Neural cell (in vitro differentiated cells): Measurements from ENCODE around the gene PUM2. TPM values are rescaled to one million over a fixed set of nuclear protein-coding genes. Genes with fewer than 3 reads are reported as not detected.

ENCODE experiments used
- H2AFZ ChIP-seq: fragments of 200-600, 300-800 bp; sonication (generic), shearing (Covaris generic); 2 replicates; pipeline ENCODE4 v1.6.0; 2014; ENCODE audit warnings: low read depth, mild to moderate bottlenecking, antibody characterized with exemption, low read length, moderate library complexity
- H3F3A ChIP-seq: fragments of 200-600 bp; shearing (Covaris generic); 2 replicates; pipeline ENCODE4 v1.6.1; 2016; ENCODE audit warnings: mild to moderate bottlenecking, moderate library complexity, mixed read lengths, antibody characterized with exemption, low read length; ENCODE audit not compliant: insufficient read depth, poor library complexity, severe bottlenecking
- H3K27ac ChIP-seq: fragments of 200-600, 300-800 bp; sonication (generic), shearing (Covaris generic); 2 replicates; pipeline ENCODE4 v1.5.1; 2014; ENCODE audit warnings: mild to moderate bottlenecking, low read length, moderate library complexity
- H3K27me3 ChIP-seq: fragments of 300-800, 200-600 bp; sonication (generic), shearing (Covaris generic); 2 replicates; pipeline ENCODE4 v1.6.0; 2014; ENCODE audit warnings: mild to moderate bottlenecking, low read depth, low read length, moderate library complexity; ENCODE audit not compliant: insufficient read depth
- H3K36me3 ChIP-seq: fragments of 300-800, 200-600 bp; sonication (generic), shearing (Covaris generic); 2 replicates; pipeline ENCODE4 v1.5.1; 2014; ENCODE audit warnings: mild to moderate bottlenecking, antibody characterized with exemption, low read length, moderate library complexity; ENCODE audit not compliant: insufficient read depth
- H3K4me2 ChIP-seq: fragments of 300-800, 200-600 bp; sonication (generic), shearing (Covaris generic); 2 replicates; pipeline ENCODE4 v1.6.0; 2014; ENCODE audit warnings: mild to moderate bottlenecking, low read length
- H3K4me3 ChIP-seq: fragments of 300-800, 200-600 bp; sonication (generic), shearing (Covaris generic); 2 replicates; pipeline ENCODE4 v1.5.1; 2014; ENCODE audit warnings: mild to moderate bottlenecking, low read length, moderate library complexity
- H3K79me2 ChIP-seq: fragments of 200-600 bp; shearing (Covaris generic); replicated peaks from 2 replicates; pipeline ENCODE4 v1.6.0; 2014; ENCODE audit warnings: mild to moderate bottlenecking, low read length, moderate library complexity; ENCODE audit not compliant: insufficient read depth
- H3K9ac ChIP-seq: fragments of 300-800, 200-600 bp; sonication (generic), shearing (Covaris generic); 2 replicates; pipeline ENCODE4 v1.6.1; 2016; ENCODE audit warnings: mild to moderate bottlenecking, low read length, mixed read lengths
- H3K9me2 ChIP-seq: fragments of 200-600 bp; shearing (Covaris generic); 2 replicates; pipeline ENCODE4 v1.6.1; 2016; ENCODE audit warnings: mild to moderate bottlenecking, low read length, mixed read lengths; ENCODE audit not compliant: insufficient read depth
- H3K9me3 ChIP-seq: fragments of 200-600, 300-800 bp; sonication (generic), shearing (Covaris generic); 2 replicates; pipeline ENCODE4 v1.6.1; 2016; ENCODE audit warnings: mild to moderate bottlenecking, mixed run types, low read length, moderate library complexity, mixed read lengths
- H4K20me1 ChIP-seq: fragments of 200-600 bp; shearing (Covaris generic); 2 replicates; pipeline ENCODE4 v1.6.1; 2016; ENCODE audit warnings: mild to moderate bottlenecking, mixed run types; ENCODE audit not compliant: insufficient read depth
- EP300 ChIP-seq: fragments of 450-650 bp; conservative IDR thresholded peaks from 2 replicates; pipeline ENCODE4 v1.6.1; 2014; ENCODE audit warnings: antibody characterized with exemption, mild to moderate bottlenecking, moderate library complexity; ENCODE audit not compliant: poor library complexity, severe bottlenecking
- EZH2 ChIP-seq: fragments of 200-600, 300-800 bp; shearing (Covaris generic), sonication (generic); IDR thresholded peaks from 2 replicates; pipeline ENCODE4 v1.6.1; 2014; ENCODE audit warnings: antibody characterized with exemption, low read length, borderline replicate concordance, mild to moderate bottlenecking; ENCODE audit not compliant: insufficient read depth, poor library complexity, severe bottlenecking
- MXI1 ChIP-seq: fragments of 450-650 bp; conservative IDR thresholded peaks from 2 replicates; pipeline ENCODE4 v1.6.1; 2014; ENCODE audit warnings: antibody characterized with exemption, mild to moderate bottlenecking; ENCODE audit not compliant: poor library complexity, severe bottlenecking
- POLR2AphosphoS5 ChIP-seq: IDR thresholded peaks from 2 replicates; pipeline ENCODE4 v1.6.1; 2012
- RAD21 ChIP-seq: fragments of 450-650 bp; conservative IDR thresholded peaks from 2 replicates; pipeline ENCODE4 v1.6.1; 2014; ENCODE audit warnings: antibody characterized with exemption, mild to moderate bottlenecking, moderate library complexity
- SMC3 ChIP-seq: fragments of 450-650 bp; conservative IDR thresholded peaks from 2 replicates; pipeline ENCODE4 v1.6.1; 2014; ENCODE audit warnings: antibody characterized with exemption, mild to moderate bottlenecking, moderate library complexity; ENCODE audit not compliant: poor library complexity
- TAF1 ChIP-seq: IDR thresholded peaks from 2 replicates; pipeline ENCODE4 v1.6.1; 2012; ENCODE audit warnings: low read depth
- polyA plus RNA-seq: library from polyadenylated mRNA; depleted of rRNA; stranded (reverse); fragments of >200 nt; gene quantifications from 2 replicates; pipeline ENCODE4 v1.2.3, GENCODE V29; 2014
- TF ChIP-seq, protein P1 (sequence below): IDR thresholded peaks from 2 replicates; pipeline ENCODE4 v1.6.1; 2012; ENCODE audit warnings: borderline replicate concordance
- TF ChIP-seq, protein P2 (sequence below): fragments of 450-650 bp; IDR thresholded peaks from 2 replicates; pipeline ENCODE4 v1.5.1; 2014; ENCODE audit warnings: antibody characterized with exemption, mild to moderate bottlenecking, moderate library complexity; ENCODE audit not compliant: poor library complexity, severe bottlenecking

PUM2 gene
- polyA plus RNA-seq, 1 donor from 2014 or later: 37.0 TPM

DNA sequence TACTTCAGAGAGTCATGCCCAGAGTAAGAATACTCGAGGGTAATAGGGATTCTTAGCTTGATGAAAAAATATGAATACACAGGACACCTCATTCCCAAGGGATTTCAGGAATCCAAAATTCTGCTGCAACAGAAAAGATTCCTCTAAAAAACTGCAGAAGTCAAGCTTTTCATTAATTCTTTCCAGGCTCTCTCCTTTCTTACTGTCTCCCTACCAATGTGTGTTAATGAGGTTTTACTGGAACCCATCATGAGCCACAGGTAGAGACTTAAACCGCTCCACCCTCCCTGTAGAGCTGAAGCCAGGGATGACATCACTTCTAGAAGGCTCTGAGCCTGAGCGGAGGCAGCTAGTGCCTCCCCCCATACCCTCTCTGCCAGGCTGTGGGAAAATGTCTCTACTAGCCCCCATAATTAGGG lies 129.1 kb downstream of the PUM2 start:
- H3K27ac ChIP-seq: no peak overlapping the region
- no peaks in the 10 kb centered on the region for H3K36me3 ChIP-seq
- no peaks in the 10 kb centered on the region for H4K20me1 ChIP-seq
- no peak overlapping the region for H3K4me3 ChIP-seq
- TF ChIP-seq POLR2AphosphoS5: no peak
- TF ChIP-seq RAD21: no peak
- no peaks in the 10 kb centered on the region for H3K9me2 ChIP-seq
- no peak overlapping the region for H3K4me2 ChIP-seq
- no peak overlapping the region for H3K9ac ChIP-seq
- H3K27me3 ChIP-seq: peaks cover 3% of the 10 kb centered on the region
- no peak overlapping the region for H2AFZ ChIP-seq
- H3K9me3 ChIP-seq: no peaks in the 10 kb centered on the region
- no peaks in the 10 kb centered on the region for H3K79me2 ChIP-seq
- H3F3A ChIP-seq: no peaks in the 10 kb centered on the region

DNA sequence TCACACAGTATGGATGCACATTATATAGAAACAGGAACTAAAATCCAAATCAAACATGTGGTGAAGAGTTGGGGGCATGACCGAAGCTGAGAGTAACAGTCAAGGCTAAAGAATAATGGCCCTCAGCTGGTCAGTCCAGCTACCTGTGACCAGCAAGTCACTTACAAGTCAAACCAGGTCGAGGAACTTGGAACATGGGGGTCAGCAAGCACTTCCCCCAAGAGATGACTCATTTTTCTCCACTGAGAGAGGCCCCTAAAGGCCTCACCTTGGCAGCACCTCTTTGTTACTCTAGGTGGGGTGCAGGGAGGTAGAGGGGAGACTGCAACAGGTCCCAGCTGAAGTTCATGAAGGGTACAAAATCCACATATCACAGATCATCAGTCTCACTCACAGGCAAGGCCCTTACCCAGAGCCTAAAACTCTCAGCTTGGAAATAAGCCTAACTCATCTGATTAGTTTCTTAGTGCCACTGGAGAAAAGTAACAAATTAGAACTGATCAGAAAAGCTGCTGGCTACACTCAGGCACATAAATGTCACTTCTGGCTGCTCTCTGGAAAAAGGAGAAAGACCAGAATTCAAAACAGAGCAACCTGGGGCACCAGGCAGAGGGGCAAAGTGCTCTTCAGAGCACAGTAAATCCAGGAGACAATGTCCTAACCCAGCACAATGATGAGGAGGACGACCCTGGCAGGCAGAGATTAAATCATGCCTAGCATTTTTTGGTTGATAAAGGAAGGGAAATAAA lies 129.7 kb downstream of the PUM2 start:
- Histone ChIP-seq H4K20me1 (no peaks in the 10 kb centered on the region), H3K27me3 (peaks cover 3% of the 10 kb centered on the region), H3K9me2 (no peaks in the 10 kb centered on the region), H3F3A (no peaks in the 10 kb centered on the region), H3K4me2 (no peak overlapping the region), H3K9me3 (no peaks in the 10 kb centered on the region), H3K9ac (no peak overlapping the region), H3K4me3 (no peak overlapping the region), H3K36me3 (no peaks in the 10 kb centered on the region), H2AFZ (no peak overlapping the region), H3K27ac (no peak overlapping the region), H3K79me2 (no peaks in the 10 kb centered on the region)
- TF ChIP-seq SMC3 (no peak), TAF1 (no peak), EP300 (no peak), RAD21 (no peak), MXI1 (no peak), EZH2 (no peak), POLR2AphosphoS5 (no peak)
- TF ChIP-seq, protein P1, sequence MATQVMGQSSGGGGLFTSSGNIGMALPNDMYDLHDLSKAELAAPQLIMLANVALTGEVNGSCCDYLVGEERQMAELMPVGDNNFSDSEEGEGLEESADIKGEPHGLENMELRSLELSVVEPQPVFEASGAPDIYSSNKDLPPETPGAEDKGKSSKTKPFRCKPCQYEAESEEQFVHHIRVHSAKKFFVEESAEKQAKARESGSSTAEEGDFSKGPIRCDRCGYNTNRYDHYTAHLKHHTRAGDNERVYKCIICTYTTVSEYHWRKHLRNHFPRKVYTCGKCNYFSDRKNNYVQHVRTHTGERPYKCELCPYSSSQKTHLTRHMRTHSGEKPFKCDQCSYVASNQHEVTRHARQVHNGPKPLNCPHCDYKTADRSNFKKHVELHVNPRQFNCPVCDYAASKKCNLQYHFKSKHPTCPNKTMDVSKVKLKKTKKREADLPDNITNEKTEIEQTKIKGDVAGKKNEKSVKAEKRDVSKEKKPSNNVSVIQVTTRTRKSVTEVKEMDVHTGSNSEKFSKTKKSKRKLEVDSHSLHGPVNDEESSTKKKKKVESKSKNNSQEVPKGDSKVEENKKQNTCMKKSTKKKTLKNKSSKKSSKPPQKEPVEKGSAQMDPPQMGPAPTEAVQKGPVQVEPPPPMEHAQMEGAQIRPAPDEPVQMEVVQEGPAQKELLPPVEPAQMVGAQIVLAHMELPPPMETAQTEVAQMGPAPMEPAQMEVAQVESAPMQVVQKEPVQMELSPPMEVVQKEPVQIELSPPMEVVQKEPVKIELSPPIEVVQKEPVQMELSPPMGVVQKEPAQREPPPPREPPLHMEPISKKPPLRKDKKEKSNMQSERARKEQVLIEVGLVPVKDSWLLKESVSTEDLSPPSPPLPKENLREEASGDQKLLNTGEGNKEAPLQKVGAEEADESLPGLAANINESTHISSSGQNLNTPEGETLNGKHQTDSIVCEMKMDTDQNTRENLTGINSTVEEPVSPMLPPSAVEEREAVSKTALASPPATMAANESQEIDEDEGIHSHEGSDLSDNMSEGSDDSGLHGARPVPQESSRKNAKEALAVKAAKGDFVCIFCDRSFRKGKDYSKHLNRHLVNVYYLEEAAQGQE: no peak
- TF ChIP-seq, protein P2, sequence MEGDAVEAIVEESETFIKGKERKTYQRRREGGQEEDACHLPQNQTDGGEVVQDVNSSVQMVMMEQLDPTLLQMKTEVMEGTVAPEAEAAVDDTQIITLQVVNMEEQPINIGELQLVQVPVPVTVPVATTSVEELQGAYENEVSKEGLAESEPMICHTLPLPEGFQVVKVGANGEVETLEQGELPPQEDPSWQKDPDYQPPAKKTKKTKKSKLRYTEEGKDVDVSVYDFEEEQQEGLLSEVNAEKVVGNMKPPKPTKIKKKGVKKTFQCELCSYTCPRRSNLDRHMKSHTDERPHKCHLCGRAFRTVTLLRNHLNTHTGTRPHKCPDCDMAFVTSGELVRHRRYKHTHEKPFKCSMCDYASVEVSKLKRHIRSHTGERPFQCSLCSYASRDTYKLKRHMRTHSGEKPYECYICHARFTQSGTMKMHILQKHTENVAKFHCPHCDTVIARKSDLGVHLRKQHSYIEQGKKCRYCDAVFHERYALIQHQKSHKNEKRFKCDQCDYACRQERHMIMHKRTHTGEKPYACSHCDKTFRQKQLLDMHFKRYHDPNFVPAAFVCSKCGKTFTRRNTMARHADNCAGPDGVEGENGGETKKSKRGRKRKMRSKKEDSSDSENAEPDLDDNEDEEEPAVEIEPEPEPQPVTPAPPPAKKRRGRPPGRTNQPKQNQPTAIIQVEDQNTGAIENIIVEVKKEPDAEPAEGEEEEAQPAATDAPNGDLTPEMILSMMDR: no peak
